ENCODE measurements around the gene AKR1B1.

AKR1B1 gene

DNA sequence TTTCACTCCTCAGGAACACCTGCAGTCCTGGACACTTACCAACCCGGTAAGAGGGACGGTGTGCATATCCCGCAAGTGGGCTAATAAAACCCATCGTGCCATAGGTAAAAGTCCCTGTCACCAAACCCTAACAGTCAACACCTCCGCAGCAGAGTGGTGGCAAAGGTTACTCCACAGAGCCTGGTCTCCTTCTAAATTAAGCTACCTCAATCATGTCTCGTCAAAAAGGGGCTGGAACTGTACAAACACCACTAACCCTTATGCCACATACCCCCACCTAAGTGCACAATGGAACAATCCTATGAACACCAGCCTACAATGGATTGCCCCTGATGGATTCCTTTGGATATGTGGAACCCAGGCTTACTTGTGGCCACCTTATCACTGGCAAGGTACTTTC lies 9.6 kb upstream of the AKR1B1 start:
- no peak for DNase-seq

DNA sequence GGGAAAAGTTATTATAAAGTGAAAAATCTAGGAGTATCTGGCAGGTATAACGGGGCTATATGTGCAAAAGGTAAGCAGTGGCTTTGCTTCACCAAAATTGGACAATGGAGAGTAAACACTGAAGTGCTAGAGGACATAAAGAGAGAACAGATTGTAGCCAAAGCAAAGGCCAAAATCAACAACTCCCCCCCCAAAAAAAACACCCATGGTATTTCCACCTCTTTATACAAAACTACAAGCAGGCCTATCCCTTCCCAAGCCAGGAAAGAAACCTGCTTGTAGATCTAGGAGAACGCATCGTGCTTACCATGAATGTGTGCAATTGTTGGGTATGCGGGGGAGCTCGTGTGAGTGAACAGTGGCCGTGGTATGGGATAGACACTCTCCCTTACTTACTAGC lies 9.2 kb upstream of the AKR1B1 start:
- DNase-seq, result no peak

DNA sequence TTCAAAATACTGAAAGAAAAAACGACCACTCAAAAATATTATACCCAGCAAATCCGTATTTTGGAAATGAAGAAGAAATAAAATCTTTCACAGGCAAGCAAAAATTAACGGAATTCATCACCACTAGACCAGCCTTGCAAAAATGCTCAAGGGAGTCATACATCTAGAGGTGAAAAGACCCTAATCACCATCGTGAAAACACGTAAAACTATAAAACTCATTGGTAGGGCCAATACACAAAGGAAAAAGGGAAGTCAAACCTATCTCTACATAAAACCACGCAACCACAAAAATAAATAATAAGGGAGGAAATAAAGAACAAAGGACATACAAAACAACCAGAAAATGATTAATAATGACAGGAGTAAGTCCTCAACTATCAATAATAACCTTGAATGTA lies 6.6 kb upstream of the AKR1B1 start:
- DNase-seq, result no peak

DNA sequence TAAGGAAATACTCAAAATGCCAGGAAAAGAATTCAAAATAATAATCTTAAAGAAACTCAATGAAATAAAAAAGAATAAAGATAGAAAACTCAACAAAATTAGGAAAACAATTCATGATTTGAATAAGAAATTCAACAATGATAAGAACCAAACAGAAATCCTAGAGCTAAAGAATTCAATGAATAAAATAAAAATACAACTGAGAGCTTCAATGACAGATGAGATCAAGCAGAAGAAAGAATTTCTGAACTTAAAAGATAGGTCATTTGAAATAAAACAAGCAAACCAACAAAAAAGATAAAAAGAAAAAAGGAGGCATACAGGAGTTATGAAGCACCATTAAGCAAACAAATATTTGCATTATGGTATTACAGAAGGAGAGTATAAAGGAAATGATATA lies 5.6 kb upstream of the AKR1B1 start:
- no peak for DNase-seq

DNA sequence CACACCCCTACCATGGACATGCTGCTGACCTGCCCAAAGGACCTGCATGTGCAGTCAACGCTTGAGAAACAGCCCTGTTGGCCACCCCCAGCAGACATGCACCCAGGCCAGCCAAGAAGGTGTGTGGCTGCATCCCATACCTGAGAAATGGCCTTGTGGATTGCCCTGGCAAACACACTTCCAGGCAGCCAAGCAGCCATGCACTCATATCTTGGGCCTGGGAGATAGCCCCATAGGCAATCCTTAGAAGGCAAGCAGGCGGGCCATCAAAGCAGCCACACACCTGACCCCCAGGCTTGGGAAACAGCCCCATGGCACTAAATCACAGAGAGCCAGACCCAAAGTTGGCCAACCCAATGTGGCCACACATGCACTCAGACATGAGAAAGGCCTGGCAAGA lies 4.9 kb upstream of the AKR1B1 start:
- DNase-seq, result no peak

DNA sequence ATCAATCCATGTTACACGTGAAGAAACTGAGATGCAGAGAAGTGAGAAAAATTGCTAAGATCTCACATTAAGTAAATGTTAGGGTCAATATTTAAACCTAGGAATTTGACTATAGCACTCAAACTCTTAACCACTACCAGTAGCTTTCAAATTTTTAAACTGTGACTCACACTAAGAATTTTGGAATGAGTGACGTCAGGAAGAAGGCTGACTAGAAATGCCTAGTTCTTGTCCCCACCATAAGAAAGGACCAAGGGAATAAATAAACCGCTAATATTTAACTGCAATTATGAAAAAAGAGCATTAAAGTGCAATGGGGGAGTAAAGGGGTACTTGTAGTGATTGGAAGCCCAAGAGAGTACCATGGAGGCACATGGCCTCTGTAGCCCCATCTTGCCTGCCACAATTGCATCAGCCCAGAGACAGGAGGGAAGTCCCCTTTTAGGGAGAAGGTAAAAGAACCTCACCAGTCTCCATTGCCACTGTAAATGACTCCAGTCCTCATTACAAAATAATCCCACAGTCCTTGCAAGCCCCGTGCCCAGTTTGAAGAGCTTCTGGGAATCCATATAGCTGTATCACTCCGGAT lies 3.5 kb upstream of the AKR1B1 start:
- no peak for DNase-seq

DNA sequence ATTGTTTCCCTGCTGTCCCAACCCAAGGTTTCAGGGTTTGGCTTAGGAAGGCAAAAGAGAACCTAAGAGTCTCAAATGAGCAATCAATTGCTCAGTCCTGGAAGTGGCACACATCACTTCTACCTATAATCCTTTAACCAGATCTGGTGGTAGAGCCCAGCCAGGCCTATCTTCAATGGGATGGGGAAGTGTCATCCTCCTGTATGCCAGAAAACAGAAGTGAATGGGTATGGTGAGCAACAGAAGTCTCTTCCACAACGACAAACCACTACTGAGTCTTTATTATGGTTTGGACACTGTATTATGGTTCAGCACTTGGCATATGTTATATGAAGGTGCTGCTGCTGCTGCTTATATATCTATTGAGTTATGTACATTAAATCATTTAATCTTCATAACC lies 3.0 kb upstream of the AKR1B1 start:
- DNase-seq, result no peak

DNA sequence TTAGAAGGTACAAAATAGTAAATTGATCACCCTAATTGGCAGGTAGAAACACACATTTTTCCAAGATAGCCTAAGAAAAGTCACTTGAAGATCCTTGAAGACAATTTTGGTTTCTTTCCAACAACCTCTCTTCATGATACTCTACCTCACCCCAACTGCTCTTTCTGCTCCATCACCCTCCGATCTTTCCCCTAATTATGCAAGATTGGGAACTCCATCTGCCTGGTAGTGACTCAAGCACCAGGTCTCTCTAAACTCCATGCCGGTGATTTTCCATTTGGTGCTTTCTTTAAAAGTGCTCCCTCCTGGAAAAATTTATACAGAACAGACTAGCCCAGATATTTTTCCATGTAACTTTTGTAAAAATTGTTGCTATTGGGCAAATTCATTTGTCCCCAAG lies 1.1 kb upstream of the AKR1B1 start:
- DNase-seq, result no peak

DNA sequence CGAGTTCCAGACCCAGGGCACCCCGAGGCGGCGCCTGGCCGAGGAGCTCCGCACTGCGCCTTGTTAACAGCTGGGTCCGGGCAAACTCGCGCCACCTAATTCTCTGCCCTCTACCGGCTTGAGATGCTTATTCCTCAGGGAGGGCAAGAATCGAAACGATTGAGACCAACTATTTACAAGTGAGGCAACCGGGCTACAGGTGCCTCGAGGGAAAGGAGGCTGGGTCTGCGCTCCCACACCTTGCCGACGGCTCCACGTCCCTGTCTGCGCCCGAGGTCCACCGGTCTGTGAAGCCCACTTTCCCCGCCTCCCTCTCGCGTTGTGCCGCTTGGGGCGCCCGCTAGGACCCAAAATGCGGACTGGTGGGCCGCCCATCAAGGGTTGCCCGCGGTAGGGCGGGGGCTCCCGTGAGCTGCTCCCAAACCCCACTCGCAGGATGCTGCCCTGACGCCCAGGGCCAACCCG lies 527 bp downstream of the AKR1B1 start:
- peak; percentile 50 for DNase-seq

DNA sequence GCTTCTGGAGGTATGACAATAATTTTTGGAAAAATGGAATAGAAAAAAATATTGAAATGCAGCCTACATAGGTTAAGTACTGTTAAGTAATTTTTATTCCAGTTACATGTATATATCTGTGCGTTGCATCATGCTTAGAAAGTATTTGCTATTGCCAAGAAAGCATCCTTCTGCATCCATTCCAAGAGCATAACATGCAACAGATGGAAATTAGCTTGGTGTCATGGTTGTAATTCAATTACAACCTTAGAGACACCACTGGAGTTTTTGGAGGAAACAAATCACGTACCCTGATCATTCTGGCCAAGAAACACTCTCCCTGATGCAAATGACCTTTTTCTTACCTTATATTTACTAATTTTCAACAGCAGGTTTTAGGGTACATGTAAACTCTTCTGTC lies 1.7 kb downstream of the AKR1B1 start:
- DNase-seq, result no peak

DNA sequence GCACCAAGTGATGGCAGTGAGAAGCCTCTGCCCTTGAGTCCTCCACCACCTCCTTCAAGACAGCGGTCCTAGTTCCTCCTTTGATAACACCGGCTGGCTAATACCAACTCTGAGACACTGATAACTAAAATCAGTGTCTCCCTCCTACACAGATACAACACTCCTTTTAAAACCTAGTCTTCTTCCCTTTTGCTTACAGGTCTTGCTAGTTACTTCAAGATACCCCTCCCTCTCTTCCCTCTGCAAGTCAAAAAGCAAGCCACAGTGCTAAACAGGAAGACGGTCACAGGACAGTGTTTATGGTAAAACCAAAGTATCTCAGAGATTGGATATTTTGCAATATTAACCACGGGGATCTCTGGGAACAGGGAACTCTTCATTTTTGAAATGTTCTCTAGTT lies 4.6 kb downstream of the AKR1B1 start:
- no peak for DNase-seq

DNA sequence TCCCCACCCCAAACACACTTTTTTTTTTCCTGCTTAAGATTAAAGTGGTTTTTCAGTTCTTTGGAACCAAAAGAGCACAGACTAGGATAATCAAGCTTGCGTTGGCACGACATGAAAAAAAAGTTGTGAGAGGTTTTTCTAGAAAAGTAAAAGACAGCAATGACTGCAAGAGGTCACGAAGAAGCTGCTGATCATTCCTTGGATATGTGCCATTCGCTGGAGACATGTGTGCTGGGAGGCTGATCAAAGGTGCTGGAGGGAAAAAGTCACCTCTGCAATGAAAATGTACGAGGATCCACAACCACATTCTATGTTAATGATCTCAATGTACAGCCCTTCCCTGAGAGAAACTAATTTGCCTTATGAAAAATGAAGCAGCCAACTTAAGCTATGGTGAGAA lies 5.4 kb downstream of the AKR1B1 start:
- no peak for DNase-seq

DNA sequence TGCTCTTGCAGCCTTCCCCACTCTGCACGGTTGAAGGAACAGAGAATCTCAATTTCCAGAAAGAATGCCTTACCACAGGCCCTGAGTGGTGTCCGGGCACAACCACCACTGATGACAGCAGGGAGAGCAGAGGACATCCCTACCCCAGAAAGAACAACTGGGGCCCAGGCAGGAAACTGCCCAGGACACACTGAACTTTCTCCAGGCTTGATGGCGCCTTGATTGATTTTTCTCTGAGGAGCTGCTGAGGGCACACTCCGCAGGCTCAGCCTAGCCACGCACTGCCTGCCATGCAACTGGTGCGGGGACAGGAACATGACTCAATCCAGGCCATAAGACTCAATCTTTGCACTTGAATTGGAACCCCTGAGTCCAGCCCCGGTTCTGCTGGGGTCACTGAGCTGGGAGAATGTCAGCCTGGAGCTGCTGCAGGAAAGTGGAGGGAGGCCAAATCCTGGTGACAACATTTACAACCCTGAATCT lies 5.9 kb downstream of the AKR1B1 start:
- DNase-seq, result no peak

DNA sequence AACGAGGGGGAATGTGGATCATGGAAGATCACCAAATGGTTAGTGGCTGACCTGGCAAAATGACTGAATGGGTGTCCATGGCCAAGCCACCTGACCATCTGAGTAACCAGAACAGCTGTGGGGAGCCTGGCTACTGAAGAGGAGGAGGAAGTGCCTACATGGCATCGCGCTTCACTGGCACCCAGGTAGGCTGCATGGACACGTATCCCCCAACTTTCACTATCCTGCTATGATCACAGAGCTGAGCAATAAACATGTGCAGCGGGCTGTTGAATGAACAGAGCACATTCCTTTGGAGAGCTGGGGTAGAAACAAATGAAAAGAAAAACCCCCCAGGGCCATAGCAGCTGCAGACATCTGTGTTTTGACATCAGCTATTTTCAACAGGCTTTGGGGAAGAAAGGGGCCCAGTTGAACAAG lies 6.5 kb downstream of the AKR1B1 start:
- DNase-seq, result no peak

DNA sequence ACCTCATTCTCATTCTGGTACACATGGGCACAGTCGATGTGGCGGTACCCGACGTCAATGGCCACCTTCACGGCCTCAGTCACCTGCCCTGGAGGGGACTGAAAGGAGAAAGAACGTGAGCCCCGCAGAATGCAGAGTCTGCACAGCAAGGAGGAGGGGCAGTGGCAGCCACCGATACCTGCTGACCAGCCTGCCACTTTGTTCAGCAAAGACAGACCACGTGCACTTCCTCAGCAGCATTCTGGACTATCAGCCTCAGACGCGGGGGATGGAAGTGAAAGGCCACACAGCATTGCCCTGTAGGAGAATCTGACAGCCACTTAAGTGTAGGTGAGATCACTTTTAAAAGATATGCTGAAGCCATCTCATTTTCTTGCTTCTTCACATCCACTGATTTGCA lies 7.2 kb downstream of the AKR1B1 start:
- DNase-seq, result no peak

DNA sequence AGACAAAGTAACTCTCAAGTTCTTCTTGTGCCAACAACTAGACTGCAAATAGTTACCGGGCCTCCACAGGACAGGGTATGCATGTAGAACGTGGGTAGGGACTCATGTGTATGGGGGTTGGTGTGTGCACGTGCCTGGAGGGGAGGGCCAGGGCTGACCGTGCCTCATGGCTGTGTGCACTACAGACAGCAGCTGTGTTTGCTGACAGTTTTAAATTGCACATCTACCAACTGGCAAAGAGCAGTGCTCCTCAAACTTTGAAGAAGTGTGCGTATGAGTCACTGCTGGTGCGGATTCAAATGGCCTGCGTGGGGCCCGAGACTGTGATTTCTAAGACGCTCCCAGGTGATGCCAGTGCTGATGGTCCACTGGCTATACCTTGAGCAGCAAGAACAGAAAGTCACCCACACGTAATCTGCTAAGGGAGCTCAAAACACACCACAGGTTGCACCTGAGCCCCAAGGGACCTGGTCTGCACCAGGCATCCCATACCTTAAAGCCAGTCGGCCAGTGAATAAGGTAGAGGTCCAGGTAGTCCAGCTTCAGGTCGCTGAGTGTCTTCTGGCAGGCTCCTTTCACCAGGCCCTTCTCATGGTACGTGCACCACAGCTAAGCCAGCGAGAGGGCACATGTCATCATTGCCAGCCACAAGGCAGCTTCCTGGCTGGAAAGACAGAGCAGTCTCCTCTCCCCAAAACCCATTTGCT lies 8.5 kb downstream of the AKR1B1 start:
- DNase-seq, result no peak

DNA sequence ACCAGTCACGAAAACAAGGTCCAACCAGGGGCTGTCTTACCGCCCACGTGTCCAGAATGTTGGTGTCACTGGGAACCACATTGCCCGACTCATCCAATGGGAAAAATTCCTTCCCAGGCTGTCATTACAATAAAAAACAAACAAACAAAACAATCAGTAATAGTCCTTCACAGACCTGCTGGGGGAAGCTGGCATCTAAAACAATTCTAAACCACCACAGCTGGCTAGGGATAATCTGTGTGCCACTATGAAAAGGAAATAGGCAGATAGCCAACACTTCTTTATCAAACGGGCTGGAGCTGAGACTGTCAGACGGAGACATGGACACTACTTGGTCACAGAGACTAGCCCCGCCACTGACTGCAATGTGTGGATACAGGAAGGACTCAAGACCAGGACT lies 9.2 kb downstream of the AKR1B1 start:
- no peak for DNase-seq

DNA sequence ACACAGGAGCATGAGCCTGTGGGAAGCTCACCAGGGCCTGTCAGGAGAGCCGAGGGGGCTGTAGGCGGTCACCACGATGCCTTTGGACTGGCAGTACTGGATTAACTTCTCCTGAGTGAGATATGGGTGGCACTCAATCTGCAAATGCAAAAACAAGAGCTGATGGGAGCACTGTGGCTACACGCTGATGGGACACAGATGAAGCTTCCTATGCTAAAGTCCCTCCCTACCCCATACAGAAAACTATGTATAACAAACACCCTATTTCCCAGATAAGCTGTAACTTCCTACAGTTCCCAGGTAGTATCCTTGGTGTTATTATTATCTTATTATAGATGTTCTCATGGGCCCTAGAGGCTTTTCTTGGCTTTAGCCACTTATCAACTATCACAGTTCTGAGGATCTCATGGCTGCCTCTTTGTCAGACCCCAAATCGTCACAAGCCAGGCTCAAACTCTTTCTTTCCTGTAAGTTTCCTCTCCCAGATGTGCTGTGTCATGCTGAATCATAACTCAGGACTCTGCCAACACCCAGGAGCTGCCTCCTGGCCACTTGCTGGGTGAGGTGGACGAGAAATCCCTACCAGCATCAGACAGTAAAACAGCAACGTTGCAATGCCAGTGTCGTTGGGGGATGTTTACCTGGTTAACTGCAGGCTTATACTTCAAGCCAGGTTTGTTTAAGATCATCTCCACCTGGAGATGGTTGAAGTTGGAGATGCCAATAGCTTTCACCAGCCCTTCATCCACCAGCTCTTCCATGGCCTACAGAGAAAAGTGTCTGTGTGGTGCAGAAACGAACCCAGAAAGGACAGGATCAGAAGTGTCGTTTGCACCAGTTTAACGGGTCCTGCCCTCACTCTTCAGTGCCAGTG lies 10.3 kb downstream of the AKR1B1 start:
- no peak for DNase-seq

DNA sequence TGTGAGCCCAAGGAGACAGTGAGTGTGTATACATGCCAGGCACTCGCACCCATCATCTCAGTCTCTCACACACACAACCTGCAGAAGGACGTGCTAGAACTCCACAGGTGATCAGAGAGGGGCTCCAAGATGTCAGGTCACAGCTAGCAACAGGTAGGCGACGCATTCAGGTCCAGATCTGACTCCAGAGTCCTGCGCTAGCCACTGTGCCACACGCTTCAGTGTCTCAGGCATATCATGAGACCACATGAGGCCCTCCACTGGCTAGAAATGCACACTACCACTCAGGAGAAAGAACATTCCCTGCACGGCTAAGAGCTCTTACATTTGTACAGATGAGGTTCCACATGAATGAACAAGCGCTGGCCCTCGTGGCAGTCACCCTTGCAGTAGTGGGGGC lies 11.5 kb downstream of the AKR1B1 start:
- no peak for DNase-seq

DNA sequence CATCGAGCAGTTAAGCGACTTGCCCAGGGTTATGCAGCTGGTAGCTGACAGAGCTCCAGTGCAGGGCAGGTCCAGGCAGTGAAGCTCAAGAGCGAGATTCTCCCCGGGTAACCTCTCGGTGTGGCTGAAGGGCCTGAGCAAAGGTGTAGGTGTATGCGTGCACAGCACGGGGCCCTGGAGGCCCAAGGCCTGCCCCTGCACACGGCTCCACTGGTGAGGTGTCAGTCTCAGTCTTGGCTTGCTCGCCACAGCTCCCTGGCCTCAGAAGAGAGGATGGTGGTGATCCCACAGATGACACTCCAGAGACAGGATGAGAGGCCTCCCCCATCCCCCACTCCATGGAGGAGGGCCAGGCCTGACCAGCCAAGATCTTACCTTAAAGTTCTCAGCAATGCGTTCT lies 12.0 kb downstream of the AKR1B1 start:
- no peak for DNase-seq

DNA sequence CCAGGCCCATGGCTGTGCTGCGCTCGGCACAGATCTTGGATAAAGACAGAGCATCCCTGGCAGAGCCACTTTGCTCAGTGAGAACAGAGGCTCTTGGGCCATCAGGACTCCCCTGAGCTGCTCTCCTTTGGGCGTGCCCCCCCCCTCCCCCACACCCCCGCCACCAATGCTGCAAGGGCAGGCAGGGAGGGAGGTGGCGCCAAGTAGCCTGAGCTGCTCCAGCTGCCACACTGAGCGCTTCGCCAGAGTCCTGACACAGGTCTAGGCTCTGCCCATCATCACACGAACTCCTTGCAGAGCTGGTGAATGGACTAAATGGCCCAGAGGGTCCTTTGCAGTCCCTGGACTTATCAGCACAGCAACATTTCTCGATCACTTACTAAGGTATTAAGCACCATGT lies 12.5 kb downstream of the AKR1B1 start:
- DNase-seq, result no peak

DNA sequence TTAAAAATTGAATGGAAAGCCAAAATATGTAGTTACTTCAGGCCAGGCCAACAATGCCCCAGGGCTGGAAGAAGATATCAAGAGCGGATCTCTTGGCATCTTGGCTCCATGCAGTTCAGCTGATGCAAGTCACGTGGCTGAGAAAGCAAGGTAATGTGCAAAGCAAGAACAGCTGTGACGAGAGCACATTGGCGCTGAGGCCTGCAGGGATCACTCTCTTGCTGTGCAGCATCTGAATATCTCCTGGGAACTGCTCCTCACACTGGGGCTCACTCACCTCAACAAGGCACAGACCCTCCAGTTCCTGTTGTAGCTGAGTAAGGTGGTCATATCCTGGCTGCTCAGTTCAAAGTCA lies 14.0 kb downstream of the AKR1B1 start:
- DNase-seq, result no peak

DNA sequence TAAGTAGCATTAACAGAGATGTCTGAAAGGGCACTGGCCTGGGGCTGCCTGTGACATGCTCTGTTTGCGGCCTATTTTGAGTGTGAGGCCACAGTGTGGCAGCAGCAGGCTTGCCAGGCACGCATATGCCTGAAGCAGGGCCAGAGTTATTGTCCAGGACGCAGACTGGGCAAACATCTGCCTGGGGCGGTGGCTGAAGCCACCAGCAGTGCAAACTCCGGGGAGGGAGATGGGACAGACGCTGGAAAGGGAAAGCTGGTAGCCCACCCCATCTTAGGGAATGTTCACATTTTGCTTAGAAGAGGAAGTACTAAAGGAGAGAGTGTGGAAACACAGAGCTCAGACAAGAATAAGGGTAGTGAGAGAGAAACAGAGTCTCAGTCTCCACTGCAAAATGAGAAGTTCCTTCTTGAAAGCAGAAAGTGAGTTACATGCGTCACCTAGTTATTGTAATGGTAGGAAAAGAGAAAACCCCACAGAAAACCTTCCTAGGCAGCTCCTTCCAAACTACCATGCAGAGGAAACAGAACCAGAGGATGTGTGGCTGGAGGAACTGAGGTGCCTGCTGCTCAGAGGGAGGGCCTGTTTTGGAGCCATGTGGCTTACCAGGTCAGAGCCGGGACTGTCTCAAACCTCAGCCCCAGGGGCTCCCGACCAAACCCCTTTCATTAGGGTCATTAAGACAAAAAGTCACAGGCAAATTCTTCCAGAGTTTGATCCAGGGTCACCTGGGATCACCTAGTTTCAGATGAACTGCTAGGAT lies 14.5 kb downstream of the AKR1B1 start:
- no peak for DNase-seq

All from stimulated activated CD4-positive, alpha-beta T cell treated with anti-CD3 and anti-CD28 coated beads, Interleukin-12 subunit alpha, Interleukin-12 subunit beta, amount 100 ng/mL, for 4 hours (primary cell).